Measurements from ENCODE around the gene JUNB. TPM values are rescaled to one million over a fixed set of nuclear protein-coding genes. Genes with fewer than 3 reads are reported as not detected.

JUNB gene
- polyA plus RNA-seq, 1 donor (not counting 4 experiments of a cell fraction or from before 2014, with no cell fraction given) = 40.8 TPM

DNA sequence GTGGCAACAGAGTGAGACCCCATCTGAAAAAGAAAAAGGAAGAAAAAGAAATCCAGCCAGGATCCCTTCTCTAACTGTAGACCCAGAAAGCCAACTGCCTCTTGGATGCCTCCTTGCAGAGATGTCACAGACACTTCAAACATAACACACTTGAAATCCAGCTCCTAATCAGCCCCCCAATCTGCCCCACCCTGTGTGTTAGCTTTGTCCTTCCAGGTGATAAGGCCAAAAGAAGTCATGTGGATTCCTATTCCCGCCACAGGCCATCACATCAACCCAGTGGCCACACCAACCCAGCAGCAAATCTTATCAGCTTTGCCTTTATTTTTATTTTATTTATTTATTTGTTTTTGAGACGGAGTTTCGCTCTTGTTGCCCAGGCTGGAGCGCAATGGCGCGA, 31.6 kb upstream of the JUNB start:
- no peak for TF ChIP-seq EZH2 (IDR thresholded peaks at IDR 0.05; ENCODE audit: low read length)
- TF ChIP-seq CTCF (optimal IDR thresholded peaks at IDR 0.05 in 1 of 3, IDR thresholded peaks at IDR 0.05 in 1 of 3, conservative IDR thresholded peaks at IDR 0.05 in 1 of 3; ENCODE audit: extremely low read depth in 1 of 3, insufficient read depth in 2 of 3, low read length in 3 of 3) = no peak
- no peak overlapping the region for H3K4me2 ChIP-seq (ENCODE audit: control insufficient read depth, extremely low read depth, insufficient read depth, low read depth, low read length)
- no peaks in the 10 kb centered on the region for H3K9me1 ChIP-seq (ENCODE audit: control insufficient read depth, extremely low read depth, insufficient read depth, low read length)
- H3K4me3 ChIP-seq (ENCODE audit: control insufficient read depth in 2 of 3, extremely low read depth in 1 of 3, insufficient read depth in 2 of 3, low read depth in 1 of 3, low read length in 3 of 3) = no peak overlapping the region
- H3K79me2 ChIP-seq (ENCODE audit: control insufficient read depth, insufficient read depth, low read length) = no peaks in the 10 kb centered on the region
- no peaks in the 10 kb centered on the region for H4K20me1 ChIP-seq (ENCODE audit: control insufficient read depth, extremely low read depth, insufficient read depth, low read length)
- no peak for DNase-seq (ENCODE audit: low read depth, low spot score)
- dilution Hi-C loops (cut with MboI; ENCODE audit: extremely low pct_ligation_motif_present, low sequenced_read_pairs) = no loop called here
- no peak overlapping the region for H3K27ac ChIP-seq (ENCODE audit: control insufficient read depth, insufficient read depth, low read length)
- no peak for FAIRE-seq
- no peak overlapping the region for H3K9ac ChIP-seq (ENCODE audit: control insufficient read depth, extremely low read depth, insufficient read depth, low read length)
- no peaks in the 10 kb centered on the region for H3K27me3 ChIP-seq (ENCODE audit: control insufficient read depth, extremely low read depth, insufficient read depth, low read length)
- H2AFZ ChIP-seq (ENCODE audit: control insufficient read depth, low read length) = no peak overlapping the region
- H3K9me3 ChIP-seq (ENCODE audit: control insufficient read depth, low read depth, low read length) = no peaks in the 10 kb centered on the region
- no peaks in the 10 kb centered on the region for H3K4me1 ChIP-seq (ENCODE audit: control insufficient read depth, extremely low read depth, insufficient read depth, low read length)
- peaks cover 7 to 12% of the 10 kb centered on the region in 2 experiments for H3K36me3 ChIP-seq (ENCODE audit: control insufficient read depth in 2 of 2, extremely low read depth in 1 of 2, insufficient read depth in 2 of 2, low read length in 2 of 2)

DNA sequence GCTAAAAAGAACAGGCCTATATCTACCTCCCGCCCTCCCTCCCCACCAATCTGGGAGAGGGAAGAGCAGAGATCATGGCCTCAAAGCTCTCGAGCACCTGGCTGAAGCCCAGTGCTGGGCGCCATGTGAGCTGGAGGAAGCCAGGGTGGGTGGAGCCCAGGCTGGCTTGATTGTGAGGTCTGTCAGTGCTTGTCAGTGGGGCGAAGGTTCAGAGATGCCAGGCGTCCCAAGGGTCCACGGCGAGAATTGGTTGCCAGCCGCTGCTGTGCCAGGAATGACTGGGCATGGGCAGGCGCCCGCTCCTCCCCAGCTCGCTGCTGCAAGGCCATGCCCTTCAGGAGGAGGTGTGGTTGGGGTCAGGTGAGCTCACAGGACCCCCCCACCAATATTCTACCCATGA, 28.2 kb upstream of the JUNB start:
- no peak overlapping the region for H3K9ac ChIP-seq (ENCODE audit: control insufficient read depth, extremely low read depth, insufficient read depth, low read length)
- H3K4me2 ChIP-seq (ENCODE audit: control insufficient read depth, extremely low read depth, insufficient read depth, low read depth, low read length) = no peak overlapping the region
- H3K9me1 ChIP-seq (ENCODE audit: control insufficient read depth, extremely low read depth, insufficient read depth, low read length) = no peaks in the 10 kb centered on the region
- H3K27me3 ChIP-seq (ENCODE audit: control insufficient read depth, extremely low read depth, insufficient read depth, low read length) = no peaks in the 10 kb centered on the region
- peaks cover 3% of the 10 kb centered on the region for H4K20me1 ChIP-seq (ENCODE audit: control insufficient read depth, extremely low read depth, insufficient read depth, low read length)
- H3K9me3 ChIP-seq (ENCODE audit: control insufficient read depth, low read depth, low read length) = no peaks in the 10 kb centered on the region
- H3K79me2 ChIP-seq (ENCODE audit: control insufficient read depth, insufficient read depth, low read length) = no peaks in the 10 kb centered on the region
- H2AFZ ChIP-seq (ENCODE audit: control insufficient read depth, low read length) = no peak overlapping the region
- no peak for FAIRE-seq
- H3K4me1 ChIP-seq (ENCODE audit: control insufficient read depth, extremely low read depth, insufficient read depth, low read length) = no peaks in the 10 kb centered on the region
- no peak overlapping the region for H3K4me3 ChIP-seq (ENCODE audit: control insufficient read depth in 2 of 3, extremely low read depth in 1 of 3, insufficient read depth in 2 of 3, low read depth in 1 of 3, low read length in 3 of 3)
- TF ChIP-seq EZH2 (IDR thresholded peaks at IDR 0.05; ENCODE audit: low read length) = no peak
- no peak for TF ChIP-seq CTCF (optimal IDR thresholded peaks at IDR 0.05 in 1 of 3, IDR thresholded peaks at IDR 0.05 in 1 of 3, conservative IDR thresholded peaks at IDR 0.05 in 1 of 3; ENCODE audit: extremely low read depth in 1 of 3, insufficient read depth in 2 of 3, low read length in 3 of 3)
- H3K27ac ChIP-seq (ENCODE audit: control insufficient read depth, insufficient read depth, low read length) = no peak overlapping the region
- DNase-seq (ENCODE audit: low read depth, low spot score) = no peak
- dilution Hi-C loops (cut with MboI; ENCODE audit: extremely low pct_ligation_motif_present, low sequenced_read_pairs) = no loop called here
- peaks cover 7 to 28% of the 10 kb centered on the region in 2 experiments for H3K36me3 ChIP-seq (ENCODE audit: control insufficient read depth in 2 of 2, extremely low read depth in 1 of 2, insufficient read depth in 2 of 2, low read length in 2 of 2)

Data from keratinocyte (primary cell).